Renal pelvis (tissue), 3 donors: ENCODE data around the gene SNX3. TPM values are rescaled to one million over a fixed set of nuclear protein-coding genes. Genes with fewer than 3 reads are reported as not detected.

Experiments used
- polyA plus RNA-seq, 3 donors: library from polyadenylated mRNA; unstranded; fragments of 120-200 nt; gene quantifications; one replicate each; pipeline ENCODE4 v1.2.1, GENCODE V29; 2013; ENCODE audit not compliant: insufficient read length in 3 of 3

Gene SNX3
- polyA plus RNA-seq, 3 donors, result 184 to 217 (median 186) TPM

Other genes starting within 250 kb of the SNX3 start
- gene OSTM1, start 186.3 kb downstream of the SNX3 start, polyA plus RNA-seq, result 10 to 100 TPM; 23.0 to 25.8 (median 24.3) TPM
- not detected for gene NR2E1, start 95.0 kb downstream of the SNX3 start, polyA plus RNA-seq
- gene AFG1L, start 34.0 kb upstream of the SNX3 start, polyA plus RNA-seq, result 1 to 10 TPM; 7.3 to 8.4 (median 8.3) TPM